KMS-11 (cell line): ENCODE results near the gene NYNRIN.
"Not testable (repeated sequence)": the region's sequence is repeated elsewhere in the genome, so short reads cannot be mapped to it uniquely, and the experiment has no call there.

ENCODE experiments used
- H2AFZ ChIP-seq: fragments of 200-600 bp; sonication (generic); 2 replicates; pipeline ENCODE4 v1.6.1; 2016; ENCODE audit warnings: antibody characterized with exemption, mixed run types, low read depth
- H3K27ac ChIP-seq: fragments of 200-600 bp; sonication (generic); 2 replicates; pipeline ENCODE4 v1.6.1; 2016; ENCODE audit warnings: mild to moderate bottlenecking, mixed run types
- H3K27me3 ChIP-seq: fragments of 200-600 bp; sonication (generic); 2 replicates; pipeline ENCODE4 v1.6.1; 2017; ENCODE audit warnings: mild to moderate bottlenecking, low read depth, mixed run types, moderate library complexity; ENCODE audit not compliant: insufficient read depth
- H3K36me3 ChIP-seq: fragments of 200-600 bp; sonication (generic); 2 replicates; pipeline ENCODE4 v1.6.1; 2017; ENCODE audit warnings: mild to moderate bottlenecking, mixed run types; ENCODE audit not compliant: insufficient read depth
- H3K4me1 ChIP-seq: fragments of 200-600 bp; sonication (generic); 2 replicates; pipeline ENCODE4 v1.6.1; 2016; ENCODE audit warnings: mild to moderate bottlenecking, low read depth, mixed run types; ENCODE audit not compliant: poor library complexity, severe bottlenecking
- H3K4me2 ChIP-seq: fragments of 200-600 bp; sonication (generic); 2 replicates; pipeline ENCODE4 v1.7.0; 2016; ENCODE audit warnings: mild to moderate bottlenecking, mixed run types
- H3K4me3 ChIP-seq: fragments of 200-600 bp; sonication (generic); IDR thresholded peaks from 2 replicates; pipeline ENCODE4 v1.6.1; 2017; ENCODE audit warnings: low read depth, low read length, mixed read lengths; ENCODE audit not compliant: insufficient read depth
- H3K79me2 ChIP-seq: fragments of 200-600 bp; sonication (generic); 2 replicates; pipeline ENCODE4 v1.6.1; 2016; ENCODE audit warnings: low read depth, mixed run types; ENCODE audit not compliant: insufficient read depth
- H3K9ac ChIP-seq: fragments of 200-600 bp; sonication (generic); 2 replicates; pipeline ENCODE4 v1.6.1; 2016; ENCODE audit warnings: mild to moderate bottlenecking, mixed run types
- H4K20me1 ChIP-seq: fragments of 200-600 bp; sonication (generic); 2 replicates; pipeline ENCODE4 v1.6.1; 2016; ENCODE audit warnings: mild to moderate bottlenecking, mixed run types; ENCODE audit not compliant: insufficient read depth
- CTCF ChIP-seq: fragments of 200-600 bp; sonication (generic); conservative IDR thresholded peaks from 2 replicates; pipeline ENCODE4 v1.6.1; 2017; ENCODE audit warnings: low read depth, mild to moderate bottlenecking, antibody characterized with exemption, low read length, moderate library complexity, mixed read lengths

Gene NYNRIN

DNA sequence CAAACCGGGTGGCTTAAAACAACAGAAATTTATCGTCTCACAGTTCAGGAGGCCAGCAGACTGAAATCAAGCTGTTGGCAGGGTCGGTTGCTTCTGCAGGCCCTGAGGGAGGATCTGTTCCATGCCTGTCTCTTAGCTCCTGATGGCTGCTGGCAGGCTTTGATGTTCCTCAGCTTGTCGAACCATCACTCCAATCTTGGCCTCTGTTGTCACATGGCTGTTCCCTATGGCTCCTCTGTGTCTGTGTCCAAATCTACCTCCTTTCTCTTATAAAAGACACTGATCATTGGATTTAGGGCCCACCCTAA, 16.8 kb upstream of the NYNRIN start:
- H4K20me1 ChIP-seq, result no peaks in the 10 kb centered on the region
- no peak overlapping the region for H3K27ac ChIP-seq
- no peak overlapping the region for H3K9ac ChIP-seq
- H3K27me3 ChIP-seq, result no peaks in the 10 kb centered on the region
- no peaks in the 10 kb centered on the region for H3K4me1 ChIP-seq
- no peak for TF ChIP-seq CTCF
- H3K79me2 ChIP-seq, result no peaks in the 10 kb centered on the region
- no peak overlapping the region for H3K4me2 ChIP-seq
- H2AFZ ChIP-seq, result no peak overlapping the region
- no peaks in the 10 kb centered on the region for H3K36me3 ChIP-seq
- H3K4me3 ChIP-seq, result no peak overlapping the region

DNA sequence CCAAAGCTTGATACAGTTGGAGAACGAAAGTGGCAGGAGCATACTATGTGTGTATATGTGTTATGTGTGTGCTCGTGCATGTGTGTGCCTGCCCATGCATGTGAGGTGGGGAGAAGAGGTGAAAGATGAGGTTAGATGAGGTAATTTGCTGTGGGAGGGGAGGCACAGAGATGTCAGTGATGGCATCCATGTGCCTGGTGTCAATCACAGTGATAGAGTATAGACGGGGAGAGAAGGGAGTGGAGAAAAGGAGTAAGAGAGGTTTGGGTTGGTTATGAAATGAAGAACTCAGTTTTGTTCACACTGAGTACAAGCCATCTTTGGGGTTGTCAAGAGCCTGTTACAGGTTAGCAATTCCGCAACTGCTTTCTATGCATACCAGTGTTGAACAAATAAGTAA, 14.6 kb upstream of the NYNRIN start:
- Histone ChIP-seq H3K4me2 (no peak overlapping the region), H3K27ac (no peak overlapping the region), H3K27me3 (no peaks in the 10 kb centered on the region), H4K20me1 (no peaks in the 10 kb centered on the region), H3K4me3 (no peak overlapping the region), H3K36me3 (no peaks in the 10 kb centered on the region), H3K4me1 (no peaks in the 10 kb centered on the region), H3K9ac (no peak overlapping the region), H2AFZ (no peak overlapping the region), H3K79me2 (no peaks in the 10 kb centered on the region)
- TF ChIP-seq CTCF, result no peak

DNA sequence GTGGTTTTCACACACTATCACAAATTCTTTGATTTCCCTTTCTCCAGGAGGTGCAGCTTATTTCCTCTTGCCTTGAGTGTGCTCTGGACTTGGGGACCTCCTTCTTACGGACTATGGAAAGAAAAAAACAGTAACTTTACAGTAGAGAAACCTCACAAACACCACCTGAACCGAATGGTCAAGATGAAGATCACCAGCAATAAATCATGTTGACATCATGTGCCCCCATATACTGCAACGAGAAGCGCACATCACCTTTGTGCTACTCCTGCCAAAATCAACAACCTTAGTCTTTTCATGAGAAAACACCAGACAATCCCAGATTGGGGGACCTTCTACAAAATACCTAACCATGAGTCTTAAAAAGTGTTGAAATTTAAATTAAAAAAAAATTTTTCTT, 13.3 kb upstream of the NYNRIN start:
- Histone ChIP-seq H3K9ac (no peak overlapping the region), H4K20me1 (no peaks in the 10 kb centered on the region)
- no peak for TF ChIP-seq CTCF

GRCh38 chr14:24387009-24387345, 11.8 kb upstream of the NYNRIN start:
- Histone ChIP-seq H4K20me1 (no peaks in the 10 kb centered on the region), H2AFZ (no peak overlapping the region), H3K9ac (no peak overlapping the region), H3K36me3 (no peaks in the 10 kb centered on the region), H3K4me2 (no peak overlapping the region), H3K27ac (no peak overlapping the region), H3K4me3 (no peak overlapping the region), H3K4me1 (no peaks in the 10 kb centered on the region), H3K27me3 (no peaks in the 10 kb centered on the region), H3K79me2 (no peaks in the 10 kb centered on the region)
- no peak for TF ChIP-seq CTCF

More for the DNA sequence above, 13.3 kb upstream of the NYNRIN start:
- H3K27me3 ChIP-seq, result no peaks in the 10 kb centered on the region
- H3K27ac ChIP-seq, result no peak overlapping the region
- H3K36me3 ChIP-seq, result no peaks in the 10 kb centered on the region
- H3K4me2 ChIP-seq, result no peak overlapping the region
- H3K4me1 ChIP-seq, result no peaks in the 10 kb centered on the region
- H2AFZ ChIP-seq, result no peak overlapping the region
- no peak overlapping the region for H3K4me3 ChIP-seq
- H3K79me2 ChIP-seq, result no peaks in the 10 kb centered on the region

DNA sequence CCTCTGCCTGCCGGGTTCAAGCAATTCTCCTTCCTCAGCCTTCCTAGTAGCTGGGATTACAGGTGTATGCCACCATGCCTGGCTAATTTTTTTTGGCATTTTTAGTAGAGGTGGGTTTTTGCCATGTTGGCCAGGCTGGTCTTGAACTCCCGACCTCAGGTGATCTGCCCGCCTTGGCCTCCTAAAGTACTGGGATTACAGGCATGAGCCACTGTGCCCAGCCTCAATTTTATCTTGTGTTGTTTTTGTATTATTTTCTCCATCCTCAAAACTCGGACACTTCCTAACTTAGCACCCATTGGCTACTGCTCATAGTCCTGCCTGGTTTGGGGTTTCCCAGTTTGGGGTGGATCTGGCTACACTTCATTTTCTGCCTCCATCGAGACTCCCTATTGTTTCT, 11.2 kb upstream of the NYNRIN start:
- not testable (repeated sequence) for H2AFZ ChIP-seq, H3K9ac ChIP-seq, H3K4me2 ChIP-seq, H3K27me3 ChIP-seq, H4K20me1 ChIP-seq, H3K27ac ChIP-seq, H3K79me2 ChIP-seq, H3K4me1 ChIP-seq, H3K4me3 ChIP-seq, H3K36me3 ChIP-seq
